HG02678 (cell line): ENCODE results near the gene BPIFB2.

ENCODE experiments used
- ATAC-seq: cut with Tn5 transposase; IDR thresholded peaks from one replicate; pipeline ENCODE4 v1.9.1; 2021; ENCODE audit warnings: mild to moderate bottlenecking, moderate library complexity; ENCODE audit not compliant: unreplicated experiment

Gene BPIFB2

GRCh38 chr20:32984196-32984595 lies 23.3 kb upstream of the BPIFB2 start:
- no peak for ATAC-seq

- no peak for ATAC-seq
Measured at GRCh38 chr20:32984631-32985354, 22.7 kb upstream of the BPIFB2 start.

- ATAC-seq: no peak
Measured at GRCh38 chr20:32985596-32985995, 21.9 kb upstream of the BPIFB2 start.

GRCh38 chr20:32986331-32986966 lies 21.1 kb upstream of the BPIFB2 start:
- no peak for ATAC-seq

- ATAC-seq: no peak
Measured at GRCh38 chr20:32987044-32987825, 20.3 kb upstream of the BPIFB2 start.

GRCh38 chr20:32988008-32988407 lies 19.5 kb upstream of the BPIFB2 start:
- ATAC-seq: no peak

GRCh38 chr20:32989507-32990283 lies 17.8 kb upstream of the BPIFB2 start:
- ATAC-seq: no peak

GRCh38 chr20:32990426-32990825 lies 17.1 kb upstream of the BPIFB2 start:
- ATAC-seq: no peak

- no peak for ATAC-seq
Measured at GRCh38 chr20:32991383-32991782, 16.1 kb upstream of the BPIFB2 start.

GRCh38 chr20:32991792-32992641 lies 15.5 kb upstream of the BPIFB2 start:
- ATAC-seq: no peak

GRCh38 chr20:32993496-32994050 lies 13.9 kb upstream of the BPIFB2 start:
- ATAC-seq: no peak

- no peak for ATAC-seq
Measured at GRCh38 chr20:32995802-32996201, 11.7 kb upstream of the BPIFB2 start.

- no peak for ATAC-seq
Measured at GRCh38 chr20:32997431-32997830, 10.1 kb upstream of the BPIFB2 start.

- ATAC-seq: no peak
Measured at GRCh38 chr20:32999603-33000250, 7.8 kb upstream of the BPIFB2 start.

GRCh38 chr20:33000802-33001466 lies 6.6 kb upstream of the BPIFB2 start:
- no peak for ATAC-seq

GRCh38 chr20:33002087-33002808 lies 5.3 kb upstream of the BPIFB2 start:
- ATAC-seq: no peak

- ATAC-seq: no peak
Measured at GRCh38 chr20:33004141-33004751, 3.3 kb upstream of the BPIFB2 start, which contains the start of gene SUN5. TSS of gene SUN5 (minus strand) at chr20:33004433. CDS start at chr20:33004340, 93 bp downstream.

- ATAC-seq: no peak
Measured at GRCh38 chr20:33005132-33005566, 2.4 kb upstream of the BPIFB2 start.
